GM12873 (cell line): ENCODE data around the gene SSBP2.

Experiments
- CTCF ChIP-seq: IDR thresholded peaks from 2 replicates; pipeline ENCODE4 v1.5.1; 2012; ENCODE audit warnings: low read depth, mild to moderate bottlenecking, moderate library complexity, low read length, control low read depth; ENCODE audit not compliant: insufficient read depth; ENCODE audit errors: missing control alignments

The SSBP2 gene

GRCh38 chr5:81545911-81546310 lies 205.0 kb downstream of the SSBP2 start:
- TF ChIP-seq CTCF: no peak

GRCh38 chr5:81544351-81545018 lies 206.4 kb downstream of the SSBP2 start:
- TF ChIP-seq CTCF: no peak

- no peak for TF ChIP-seq CTCF
These were observed 208.7 kb downstream of the SSBP2 start for GRCh38 chr5:81542242-81542641.

GRCh38 chr5:81537905-81538547 lies 212.9 kb downstream of the SSBP2 start:
- no peak for TF ChIP-seq CTCF

- no peak for TF ChIP-seq CTCF
These were observed 216.5 kb downstream of the SSBP2 start for GRCh38 chr5:81534441-81534840.

- no peak for TF ChIP-seq CTCF
These were observed 217.1 kb downstream of the SSBP2 start for GRCh38 chr5:81533629-81534405.

GRCh38 chr5:81530919-81531318 lies 220.0 kb downstream of the SSBP2 start:
- no peak for TF ChIP-seq CTCF
